NOMO-1 treated with dmso at 0.1 percent for 144 hours (cell line): ENCODE results near the gene TRIM24.
"Not testable (repeated sequence)": the region's sequence is repeated elsewhere in the genome, so short reads cannot be mapped to it uniquely, and the experiment has no call there.

ENCODE experiments used
- DNase-seq: peaks from one replicate; lab custom pipeline; 2025; ENCODE audit not compliant: unreplicated experiment; lab: John Stamatoyannopoulos, UW

TRIM24 gene

DNA sequence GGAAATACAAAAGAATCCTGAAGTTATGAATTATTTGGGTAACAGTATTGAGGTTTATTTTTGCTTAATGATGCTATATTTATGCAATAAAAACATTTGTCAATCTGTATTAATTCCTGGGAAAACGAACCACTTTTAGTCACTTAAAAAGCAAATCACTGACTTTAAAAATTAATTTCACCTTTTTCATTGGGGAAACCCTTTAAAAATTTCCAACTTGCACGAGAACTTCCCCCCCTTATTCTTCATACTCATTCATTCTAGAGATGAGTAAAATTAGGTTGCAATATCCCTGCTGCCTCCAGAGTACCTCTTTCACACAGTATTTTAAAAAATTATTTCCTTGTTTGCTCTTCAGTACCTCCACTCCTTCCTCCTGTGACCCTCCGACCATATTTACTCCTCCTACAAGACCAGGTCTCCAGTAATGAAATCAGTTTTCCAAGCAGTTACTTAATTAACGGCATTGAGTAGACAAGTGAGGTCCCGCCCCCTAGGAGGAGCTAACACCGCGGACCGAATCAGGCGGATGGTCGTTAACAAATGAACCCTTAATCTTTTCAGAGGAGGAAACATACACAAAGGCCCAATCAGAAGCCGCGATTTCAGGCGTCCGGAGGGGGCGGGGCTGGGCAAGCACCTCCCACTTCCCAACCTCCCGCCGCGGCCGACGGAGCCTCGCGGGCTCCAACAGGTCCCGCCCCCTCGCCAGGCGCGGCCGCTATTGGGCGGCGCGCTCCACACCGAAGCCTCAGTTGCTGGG is 465 bp upstream of the TRIM24 start:
- peak; percentile 93 for DNase-seq

- DNase-seq: peak; percentile 4
Observed at GRCh38 chr7:138460649-138461607, 869 bp downstream of the TRIM24 start.

DNA sequence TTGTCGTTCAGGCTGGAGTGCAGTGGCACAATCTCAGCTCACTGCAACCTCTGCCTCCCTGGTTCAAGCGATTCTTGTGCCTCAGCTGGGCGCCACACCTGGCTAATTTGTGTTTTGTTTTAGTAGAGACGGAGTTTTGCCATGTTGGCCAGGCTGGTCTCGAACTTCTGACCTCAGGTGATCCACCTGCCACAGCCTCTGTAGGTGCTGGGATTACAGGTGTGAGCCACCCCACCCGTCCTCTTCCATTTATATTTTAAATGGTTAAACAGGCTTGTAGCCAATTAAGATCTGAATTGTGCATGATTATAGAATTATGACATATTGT is 3.2 kb downstream of the TRIM24 start:
- not testable (repeated sequence) for DNase-seq

DNA sequence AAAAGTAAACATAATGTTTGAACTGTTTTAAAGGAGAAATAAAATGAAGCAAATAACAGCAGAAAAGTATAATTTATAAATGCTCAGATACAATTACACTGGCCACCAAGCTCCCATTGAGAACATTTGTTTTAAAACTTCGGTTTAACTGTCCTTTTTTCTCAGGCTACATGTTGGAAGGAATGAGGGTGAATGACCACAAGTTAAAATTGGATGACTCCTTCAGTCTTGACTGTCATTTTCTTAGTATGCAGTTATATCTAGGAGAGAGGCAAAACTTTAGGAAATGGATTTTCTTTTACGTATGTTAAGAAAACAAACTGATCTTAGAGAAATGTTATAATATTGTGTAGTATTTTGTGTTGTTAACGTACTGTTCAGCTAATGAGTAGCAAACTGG is 5.0 kb downstream of the TRIM24 start:
- no peak for DNase-seq

GRCh38 chr7:138466069-138466756 is 6.2 kb downstream of the TRIM24 start:
- not testable (repeated sequence) for DNase-seq

GRCh38 chr7:138468244-138469123 is 8.4 kb downstream of the TRIM24 start:
- DNase-seq: no peak

GRCh38 chr7:138470391-138471157 is 10.5 kb downstream of the TRIM24 start:
- no peak for DNase-seq

GRCh38 chr7:138472292-138473079 is 12.4 kb downstream of the TRIM24 start:
- no peak for DNase-seq

GRCh38 chr7:138475377-138475776 is 15.3 kb downstream of the TRIM24 start:
- no peak for DNase-seq

- no peak for DNase-seq
Observed at GRCh38 chr7:138477081-138477578, 17.1 kb downstream of the TRIM24 start.

DNA sequence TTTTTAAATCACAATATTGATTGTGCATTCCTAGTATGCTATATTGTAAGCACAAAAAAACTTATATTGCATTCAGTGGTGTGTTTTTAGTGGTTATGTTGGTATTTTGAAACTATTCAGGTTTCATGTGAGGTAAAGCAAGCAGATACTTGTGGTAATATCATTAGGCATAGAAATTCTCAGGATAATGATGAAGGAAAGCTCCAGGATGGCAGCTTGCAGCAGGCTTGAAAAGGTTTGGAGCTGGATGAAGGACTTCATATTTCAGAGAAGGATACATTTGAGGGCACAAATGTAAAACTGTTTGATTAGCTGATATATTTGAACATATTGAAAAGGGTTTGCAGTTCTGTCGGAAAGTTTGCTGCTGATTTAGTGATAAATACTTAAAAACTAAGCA is 17.5 kb downstream of the TRIM24 start:
- no peak for DNase-seq

GRCh38 chr7:138478499-138478908 is 18.4 kb downstream of the TRIM24 start:
- DNase-seq: no peak

DNA sequence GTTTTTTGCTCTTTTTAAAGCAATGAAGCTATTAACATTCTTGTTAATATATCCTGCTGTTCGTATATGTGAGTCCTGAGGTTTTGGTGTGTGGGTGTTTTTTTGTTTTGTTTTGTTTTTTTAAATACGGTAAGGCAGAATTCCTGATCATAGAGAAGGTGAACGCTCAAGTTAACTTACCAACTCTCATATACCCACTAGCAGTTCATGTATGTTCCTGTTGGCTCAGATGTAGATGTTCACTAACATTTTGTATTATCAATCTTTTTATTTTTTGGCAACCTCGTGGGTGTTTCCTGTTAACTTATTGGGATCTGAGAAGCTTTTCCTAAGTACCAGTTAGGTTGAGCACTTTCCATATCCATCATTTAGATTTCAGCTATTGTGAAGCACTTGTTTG is 20.5 kb downstream of the TRIM24 start:
- no peak for DNase-seq

- no peak for DNase-seq
Observed at GRCh38 chr7:138481447-138482380, 21.7 kb downstream of the TRIM24 start.

DNA sequence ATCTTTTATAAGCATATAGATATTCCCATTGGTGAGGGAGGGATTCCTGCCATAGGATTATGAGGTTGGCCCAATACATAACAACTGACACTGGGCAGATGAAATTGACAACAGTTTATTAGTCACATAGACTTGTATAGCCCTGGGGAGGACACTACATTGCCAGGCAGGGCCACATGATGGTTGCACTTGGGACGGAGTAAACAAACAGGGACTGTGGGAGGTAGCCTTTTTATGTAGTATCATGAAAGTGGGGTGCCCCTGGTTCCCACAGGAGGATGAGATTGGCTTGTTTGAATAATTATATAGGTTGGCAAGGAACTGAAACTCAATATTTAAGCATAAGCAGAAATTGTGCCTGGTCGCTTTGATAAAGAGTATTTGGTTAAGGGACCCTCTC is 23.5 kb downstream of the TRIM24 start:
- DNase-seq: no peak

DNA sequence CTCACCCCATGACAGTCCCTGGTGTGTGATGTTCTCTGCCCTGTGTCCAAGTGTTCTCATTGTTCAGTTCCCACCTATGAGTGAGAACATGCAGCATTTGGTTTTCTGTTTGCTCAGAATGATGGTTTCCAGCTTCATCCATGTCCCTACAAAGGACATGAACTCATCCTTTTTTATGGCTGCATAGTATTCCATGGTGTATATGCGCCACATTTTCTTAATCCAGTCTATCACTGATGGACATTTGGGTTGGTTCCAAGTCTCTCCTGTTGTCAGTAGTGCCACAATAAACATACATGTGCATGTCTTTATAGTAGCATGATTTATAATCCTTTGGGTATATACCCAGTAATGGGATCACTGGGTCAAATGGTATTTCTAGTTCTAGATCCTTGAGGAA is 25.4 kb downstream of the TRIM24 start:
- DNase-seq: not testable (repeated sequence)

DNA sequence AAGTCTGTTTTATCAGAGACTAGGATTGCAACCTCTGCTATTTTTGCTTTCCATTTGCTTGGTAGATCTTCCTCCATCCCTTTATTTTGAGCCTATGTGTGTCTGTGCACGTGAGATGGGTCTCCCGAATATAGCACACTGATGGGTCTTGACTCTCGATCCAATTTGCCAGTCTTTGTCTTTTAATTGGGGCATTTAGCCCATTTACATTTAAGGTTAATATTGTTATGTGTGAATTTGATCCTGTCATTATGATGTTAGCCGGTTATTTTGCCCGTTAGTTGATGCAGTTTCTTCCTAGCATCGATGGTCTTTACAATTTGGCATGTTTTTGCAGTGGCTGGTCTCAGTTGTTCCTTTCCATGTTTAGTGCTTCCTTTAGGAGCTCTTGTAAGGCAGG is 29.1 kb downstream of the TRIM24 start:
- not testable (repeated sequence) for DNase-seq
